Thoracic aorta (tissue), 2 donors: Measurements from ENCODE around the gene PHKA2. TPM values are rescaled to one million over a fixed set of nuclear protein-coding genes. Genes with fewer than 3 reads are reported as not detected.
A peak's percentile ranks its signal among the peaks of the same experiment; 100 is the strongest.

Experiments
- ATAC-seq: fragments of 150-250 bp; one replicate; pipeline ENCODE4 v1.8.0; 2017; ENCODE audit warnings: low read depth; ENCODE audit not compliant: insufficient number of reproducible peaks, low FRiP score
- DNase-seq: peaks from one replicate; pipeline ENCODE4 v3.0.0-alpha.2; 2020; ENCODE audit warnings: low spot score
- H3K27ac ChIP-seq, 2 donors: fragments of 200-600 bp; sonication (generic); 1 replicate in 1 of 2; 2 replicates in 1 of 2; pipeline ENCODE4 v1.5.1; 2016; ENCODE audit warnings: mild to moderate bottlenecking in 2 of 2, moderate library complexity in 2 of 2
- H3K27me3 ChIP-seq: fragments of 200-600 bp; sonication (generic); replicated peaks from 2 replicates; pipeline ENCODE4 v1.6.0; 2016; ENCODE audit warnings: mild to moderate bottlenecking; ENCODE audit not compliant: insufficient read depth
- H3K36me3 ChIP-seq: fragments of 200-600 bp; sonication (generic); one replicate; pipeline ENCODE4 v1.5.1; 2016
- H3K4me1 ChIP-seq, 2 donors: fragments of 200-600 bp; sonication (generic); 1 replicate in 1 of 2; 2 replicates in 1 of 2; pipeline versions ENCODE4 v1.5.1 to v1.6.0; 2016; ENCODE audit warnings: low read depth in 2 of 2, mild to moderate bottlenecking in 1 of 2; ENCODE audit not compliant: control insufficient read depth in 1 of 2
- H3K4me3 ChIP-seq: fragments of 200-600 bp; sonication (generic); 2 replicates; pipeline ENCODE4 v1.5.1; 2016; ENCODE audit warnings: mild to moderate bottlenecking
- H3K9me3 ChIP-seq: fragments of 200-600 bp; sonication (generic); 2 replicates; pipeline ENCODE4 v1.5.1; 2016
- CTCF ChIP-seq: fragments of 200-600 bp; sonication (generic); IDR thresholded peaks from one replicate; pipeline ENCODE4 v1.5.1; 2019; ENCODE audit warnings: antibody characterized with exemption
- total RNA-seq, 2 donors: library from RNA; depleted of rRNA; stranded (reverse); fragments of >200 nt; gene quantifications; one replicate each; pipeline versions ENCODE4 v1.1.0 to v1.2.3, GENCODE V29; 2016

Gene PHKA2
- total RNA-seq, 2 donors from 2014 or later: 26.5 to 28.3 TPM

GRCh38 chrX:18873836-18874235, 110.1 kb downstream of the PHKA2 start:
- H3K27me3 ChIP-seq: no peaks in the 10 kb centered on the region
- DNase-seq (no peak), ATAC-seq (no peak)
- peaks cover 11 to 39% of the 10 kb centered on the region in 2 donors for H3K4me1 ChIP-seq
- H3K4me3 ChIP-seq: no peak overlapping the region
- no peak for TF ChIP-seq CTCF
- no peaks in the 10 kb centered on the region for H3K36me3 ChIP-seq
- no peaks in the 10 kb centered on the region for H3K9me3 ChIP-seq
- peak overlapping the region; percentile 84 to 94 for H3K27ac ChIP-seq

- peak overlapping the region; percentile 55 for H3K4me3 ChIP-seq
These were observed 110.6 kb downstream of the PHKA2 start for GRCh38 chrX:18873189-18873791.

GRCh38 chrX:18872621-18873020, 111.3 kb downstream of the PHKA2 start:
- no peak for TF ChIP-seq CTCF
- no peaks in the 10 kb centered on the region for H3K27me3 ChIP-seq
- no peak for ATAC-seq
- H3K27ac ChIP-seq: peak overlapping the region; percentile 84 to 94
- no peaks in the 10 kb centered on the region for H3K9me3 ChIP-seq
- H3K4me1 ChIP-seq: peaks cover 11 to 39% of the 10 kb centered on the region in 2 donors
- H3K36me3 ChIP-seq: no peaks in the 10 kb centered on the region
- H3K4me3 ChIP-seq: no peak overlapping the region
- no peak for DNase-seq

More at GRCh38 chrX:18873189-18873791, 110.6 kb downstream of the PHKA2 start:
- no peaks in the 10 kb centered on the region for H3K27me3 ChIP-seq
- peaks cover 11 to 39% of the 10 kb centered on the region in 2 donors for H3K4me1 ChIP-seq
- peak; percentile 88 for ATAC-seq
- H3K36me3 ChIP-seq: no peaks in the 10 kb centered on the region
- peak overlapping the region; percentile 84 to 94 for H3K27ac ChIP-seq
- H3K9me3 ChIP-seq: no peaks in the 10 kb centered on the region
- DNase-seq: no peak
- TF ChIP-seq CTCF: no peak

DNA sequence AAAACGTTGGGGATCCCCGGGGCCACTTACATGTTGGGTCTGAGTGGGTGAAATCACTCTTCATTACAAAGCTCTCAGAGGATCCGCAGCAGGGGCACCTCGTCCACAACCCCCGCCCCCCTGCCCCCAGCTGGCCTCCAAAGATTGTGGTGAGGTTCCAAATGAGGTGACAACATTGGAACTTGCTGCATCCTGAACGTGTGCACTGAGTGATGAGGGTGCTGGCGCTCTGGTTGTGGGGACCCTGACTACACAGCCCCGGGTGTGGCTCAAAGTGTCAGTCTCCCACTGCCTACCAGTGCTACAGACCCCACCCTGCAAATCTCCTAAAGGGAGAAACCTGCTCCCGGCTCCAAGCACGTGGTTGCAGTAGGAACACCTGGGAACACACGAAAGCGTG, 111.9 kb downstream of the PHKA2 start:
- no peak for ATAC-seq
- no peak for DNase-seq
- Histone ChIP-seq H3K27me3 (no peaks in the 10 kb centered on the region), H3K4me1 (peaks cover 11 to 39% of the 10 kb centered on the region in 2 donors), H3K9me3 (no peaks in the 10 kb centered on the region), H3K27ac (peak overlapping the region; percentile 84 to 94), H3K36me3 (no peaks in the 10 kb centered on the region), H3K4me3 (no peak overlapping the region)
- TF ChIP-seq CTCF: no peak

DNA sequence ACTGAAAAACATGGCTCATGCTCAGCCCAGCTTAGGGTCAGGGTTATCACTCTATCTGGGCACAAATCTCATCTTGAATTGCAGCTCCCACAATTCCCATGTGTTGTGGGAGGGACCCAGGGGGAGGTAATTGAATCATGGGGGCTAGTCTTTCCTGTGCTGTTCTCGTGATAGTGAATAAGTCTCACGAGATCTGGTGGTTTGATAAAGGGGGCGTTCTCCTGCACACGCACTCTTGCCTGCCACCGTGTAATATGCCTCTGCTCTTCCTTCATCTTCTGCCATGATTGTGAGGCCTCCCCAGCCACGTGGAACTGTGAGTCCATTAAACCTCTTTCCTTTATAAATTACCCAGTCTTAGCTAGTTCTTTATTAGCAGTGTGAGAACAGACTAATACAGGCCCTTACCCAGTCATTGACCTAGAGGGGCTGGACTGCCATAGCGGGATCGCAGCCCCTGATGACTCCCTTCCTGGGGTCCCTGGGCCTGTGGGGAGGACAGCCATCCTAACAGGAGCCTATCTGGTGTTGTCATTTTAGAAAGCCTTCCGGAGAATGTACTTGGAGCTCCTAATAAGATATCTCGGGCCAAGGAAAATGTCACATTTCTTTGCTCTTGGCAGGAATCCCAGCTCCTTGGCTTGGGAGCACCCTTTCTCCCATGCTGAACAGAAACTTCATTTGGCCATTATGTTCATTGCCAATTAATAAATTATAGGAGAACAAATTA, 112.6 kb downstream of the PHKA2 start:
- no peak for TF ChIP-seq CTCF
- no peaks in the 10 kb centered on the region for H3K36me3 ChIP-seq
- peak overlapping the region; percentile 84 to 94 for H3K27ac ChIP-seq
- H3K9me3 ChIP-seq: no peaks in the 10 kb centered on the region
- DNase-seq (no peak), ATAC-seq (no peak)
- H3K27me3 ChIP-seq: no peaks in the 10 kb centered on the region
- H3K4me1 ChIP-seq: peaks cover 11 to 39% of the 10 kb centered on the region in 2 donors
- no peak overlapping the region for H3K4me3 ChIP-seq
